NCI-H774 (cell line): ENCODE data around the gene RNU4-1.
"Not testable (repeated sequence)": the region's sequence is repeated elsewhere in the genome, so short reads cannot be mapped to it uniquely, and the experiment has no call there.

Source experiments
- DNase-seq: peaks from one replicate; lab custom pipeline; 2025; lab: John Stamatoyannopoulos, UW

Gene RNU4-1

GRCh38 chr12:120292661-120293531 is at the start of gene RNU4-1:
Gene RNU4-1 (minus strand): TSS chr12:120293237.
- DNase-seq = peak; percentile 85

GRCh38 chr12:120342175-120343038 is 49.4 kb upstream of the RNU4-1 start:
- DNase-seq = no peak

- DNase-seq = no peak
Observed at GRCh38 chr12:120339256-120339655, 46.2 kb upstream of the RNU4-1 start.

- no peak for DNase-seq
Observed at GRCh38 chr12:120337730-120338129, 44.7 kb upstream of the RNU4-1 start.

GRCh38 chr12:120336392-120336791 is 43.4 kb upstream of the RNU4-1 start:
- not testable (repeated sequence) for DNase-seq

- DNase-seq = peak; percentile 31
Observed at GRCh38 chr12:120335447-120335846, 42.4 kb upstream of the RNU4-1 start.

- no peak for DNase-seq
Observed at GRCh38 chr12:120332523-120332922, 39.5 kb upstream of the RNU4-1 start.

GRCh38 chr12:120332041-120332440 is 39.0 kb upstream of the RNU4-1 start:
- no peak for DNase-seq

GRCh38 chr12:120331390-120331789 is 38.4 kb upstream of the RNU4-1 start:
- no peak for DNase-seq

GRCh38 chr12:120328228-120328627 is 35.2 kb upstream of the RNU4-1 start:
- no peak for DNase-seq

- no peak for DNase-seq
Observed at GRCh38 chr12:120327593-120327992, 34.6 kb upstream of the RNU4-1 start, which contains the start of gene PLA2G1B. Gene PLA2G1B (minus strand): TSS chr12:120327779. CDS start chr12:120327753, 26 bp downstream.

- DNase-seq = no peak
Observed at GRCh38 chr12:120324841-120325417, 31.9 kb upstream of the RNU4-1 start.

GRCh38 chr12:120323772-120324171 is 30.7 kb upstream of the RNU4-1 start:
- DNase-seq = no peak

- no peak for DNase-seq
Observed at GRCh38 chr12:120321382-120322202, 28.6 kb upstream of the RNU4-1 start.

GRCh38 chr12:120317224-120318105 is 24.4 kb upstream of the RNU4-1 start:
- peak; percentile 100 for DNase-seq

- no peak for DNase-seq
Observed at GRCh38 chr12:120316798-120317223, 23.8 kb upstream of the RNU4-1 start.

GRCh38 chr12:120314220-120314619 is 21.2 kb upstream of the RNU4-1 start:
- DNase-seq = no peak

- peak; percentile 94 for DNase-seq
Observed at GRCh38 chr12:120301962-120302815, 9.2 kb upstream of the RNU4-1 start, which contains the start of gene SIRT4. Gene SIRT4 (plus strand): TSS chr12:120302321. CDS start chr12:120303562, 1,241 bp downstream.

- DNase-seq = no peak
Observed at GRCh38 chr12:120292411-120292660, 701 bp downstream of the RNU4-1 start.
